HCT116 (cell line): ENCODE measurements around the gene ZNF862. TPM values are rescaled to one million over a fixed set of nuclear protein-coding genes. Genes with fewer than 3 reads are reported as not detected.

Source experiments
- ATAC-seq: fragments of 200-7000 bp; cut with Tn5 transposase; 2 replicates; pipeline ENCODE4 v1.9.1; 2020; ENCODE audit warnings: mild to moderate bottlenecking, moderate library complexity
- BruUV-seq: library from RNA; stranded (reverse); fragments of 400-500 nt; replicated peaks from 2 replicates; lab custom pipeline; 2021; lab: Mats Ljungman, UMichigan
- CTCF ChIA-PET: fragments of 300-600 bp; sonication (Branson Sonifier 250); formaldehyde crosslinking; loops from one replicate; lab custom pipeline; 2021; ENCODE audit warnings: antibody characterized with exemption; lab: Charles Lee
- POLR2A ChIA-PET: fragments of 300-600, 350-600 bp; sonication (Branson Sonifier 250); formaldehyde crosslinking; loops from one replicate; lab custom pipeline; 2021; ENCODE audit warnings: antibody characterized with exemption; lab: Charles Lee
- RAD21 ChIA-PET, 2 experiments: fragments of 300-600 bp; sonication (Branson Sonifier 250); formaldehyde crosslinking; loops; one replicate each; lab custom pipeline; 2023; ENCODE audit warnings: low total read pairs in 2 of 2; ENCODE audit not compliant: uncharacterized antibody in 2 of 2, unreplicated experiment in 2 of 2, low non-redundant PET in 1 of 2; lab: Charles Lee
- DNase-seq: peaks from one replicate; pipeline ENCODE4 v3.0.0-alpha.2; 2010; ENCODE audit warnings: low read depth, low spot score
- H2AFZ ChIP-seq: fragments of 200-600 bp; shearing (Covaris generic), sonication (generic); 2 replicates; pipeline ENCODE4 v1.6.1; 2017; ENCODE audit warnings: low read depth, mixed run types, mixed read lengths, antibody characterized with exemption, low read length; ENCODE audit not compliant: poor library complexity, severe bottlenecking
- H3K27ac ChIP-seq: 2 replicates; pipeline ENCODE4 v1.5.1; 2012; ENCODE audit warnings: low read depth, low read length
- H3K27me3 ChIP-seq: fragments of 200-600 bp; sonication (generic); 2 replicates; pipeline ENCODE4 v1.6.1; 2016; ENCODE audit warnings: mixed run types, low read length, mixed read lengths; ENCODE audit not compliant: insufficient read depth
- H3K36me3 ChIP-seq, 2 experiments: fragments of 200-500 bp in 1 of 2; fragments of 200-600 bp in 1 of 2; sonication (Bioruptor generic) in 1 of 2; sonication (generic) in 1 of 2; 2 replicates each; pipeline versions ENCODE4 v1.5.1 to v1.6.1; 2014 to 2016; ENCODE audit warnings: low read length in 2 of 2, inconsistent platforms in 1 of 2, mixed read lengths in 1 of 2, mixed run types in 1 of 2; ENCODE audit not compliant: insufficient read depth in 2 of 2, control insufficient read depth in 1 of 2
- H3K4me1 ChIP-seq, 2 experiments: fragments of 200-600 bp in 1 of 2; sonication (generic) in 1 of 2; 2 replicates each; pipeline versions ENCODE4 v1.5.1 to v1.6.1; 2012 to 2017; ENCODE audit warnings: low read length in 2 of 2, inconsistent platforms in 1 of 2, mild to moderate bottlenecking in 1 of 2, mixed read lengths in 1 of 2, mixed run types in 1 of 2, moderate library complexity in 1 of 2; ENCODE audit not compliant: insufficient read depth in 2 of 2, control insufficient read depth in 1 of 2
- H3K4me2 ChIP-seq: fragments of 200-600 bp; sonication (generic); 2 replicates; pipeline ENCODE4 v1.6.1; 2017; ENCODE audit warnings: mixed run types, low read length, mixed read lengths
- H3K4me3 ChIP-seq, 2 experiments: fragments of 200-600 bp in 1 of 2; sonication (generic) in 1 of 2; replicated peaks in 1 of 2; 2 replicates each; pipeline ENCODE4 v1.5.1; 2011 to 2016; ENCODE audit warnings: low read length in 2 of 2, control low read depth in 1 of 2, low read depth in 1 of 2, mild to moderate bottlenecking in 1 of 2, mixed read lengths in 1 of 2, mixed run types in 1 of 2
- H3K79me2 ChIP-seq: fragments of 200-600 bp; sonication (generic); 2 replicates; pipeline ENCODE4 v1.6.1; 2017; ENCODE audit warnings: mild to moderate bottlenecking, mixed run types, low read length, moderate library complexity, mixed read lengths; ENCODE audit not compliant: insufficient read depth
- H3K9ac ChIP-seq: fragments of 200-600 bp; sonication (generic); 2 replicates; pipeline ENCODE4 v1.6.1; 2016; ENCODE audit warnings: low read length, mixed read lengths
- H3K9me2 ChIP-seq: fragments of 200-600 bp; sonication (generic), shearing (Covaris generic); 2 replicates; pipeline ENCODE4 v1.6.1; 2017; ENCODE audit warnings: mixed run types, mild to moderate bottlenecking, moderate library complexity; ENCODE audit not compliant: insufficient read depth
- H3K9me3 ChIP-seq, 2 experiments: fragments of 200-500 bp in 1 of 2; fragments of 200-600 bp in 1 of 2; sonication (Bioruptor generic) in 1 of 2; sonication (generic) in 1 of 2; 2 replicates each; pipeline ENCODE4 v1.6.1; 2014 to 2017; ENCODE audit warnings: low read length in 2 of 2, mixed read lengths in 2 of 2, inconsistent platforms in 1 of 2, low read depth in 1 of 2, mild to moderate bottlenecking in 1 of 2, mixed run types in 1 of 2, moderate library complexity in 1 of 2; ENCODE audit not compliant: control insufficient read depth in 1 of 2, insufficient read depth in 1 of 2
- H4K20me1 ChIP-seq: fragments of 200-600 bp; sonication (generic), shearing (Covaris generic); 2 replicates; pipeline ENCODE4 v1.6.1; 2017; ENCODE audit warnings: mixed run types, mild to moderate bottlenecking, moderate library complexity; ENCODE audit not compliant: insufficient read depth
- ATF3 ChIP-seq: IDR thresholded peaks from 2 replicates; pipeline ENCODE4 v1.6.1; 2012
- CEBPB ChIP-seq: IDR thresholded peaks from 2 replicates; pipeline ENCODE4 v1.6.1; 2012; ENCODE audit warnings: low read depth
- CTCF ChIP-seq, 3 experiments: fragments of 200-600 bp in 1 of 3; sonication (generic) in 1 of 3; IDR thresholded peaks in 2 of 3; conservative IDR thresholded peaks in 1 of 3; 2 replicates each; pipeline ENCODE4 v1.5.1; 2012 to 2017; ENCODE audit warnings: low read depth in 2 of 3, low read length in 2 of 3, antibody characterized with exemption in 1 of 3, borderline replicate concordance in 1 of 3, control low read depth in 1 of 3, mild to moderate bottlenecking in 1 of 3, mixed read lengths in 1 of 3, mixed run types in 1 of 3, moderate library complexity in 1 of 3; ENCODE audit not compliant: insufficient read depth in 1 of 3
- EGR1 ChIP-seq: IDR thresholded peaks from 2 replicates; pipeline ENCODE4 v1.6.1; 2012; ENCODE audit warnings: low read depth
- FOSL1 ChIP-seq: IDR thresholded peaks from 2 replicates; pipeline ENCODE4 v1.6.1; 2012; ENCODE audit warnings: low read depth
- JUND ChIP-seq: IDR thresholded peaks from 2 replicates; pipeline ENCODE4 v1.6.1; 2012
- RAD21 ChIP-seq: IDR thresholded peaks from 2 replicates; pipeline ENCODE4 v1.6.1; 2012; ENCODE audit warnings: low read depth, mild to moderate bottlenecking
- REST ChIP-seq: IDR thresholded peaks from 2 replicates; pipeline ENCODE4 v1.6.1; 2012; ENCODE audit warnings: low read depth
- TCF7L2 ChIP-seq: IDR thresholded peaks from 2 replicates; pipeline ENCODE4 v1.7.0; 2011; ENCODE audit warnings: borderline replicate concordance, inconsistent platforms; ENCODE audit not compliant: insufficient read depth, insufficient read length; ENCODE audit errors: extremely low read depth
- ZFX ChIP-seq: fragments of 450-650 bp; IDR thresholded peaks from 2 replicates; pipeline ENCODE4 v1.6.1; 2017
- intact Hi-C: fragments of 100-400 bp; cut with micrococcal nuclease; formaldehyde crosslinking; loops from 2 replicates; pipeline ENCODE4 v1.10.0; 2022
- total RNA-seq: library from RNA; stranded (reverse); gene quantifications from one replicate; pipeline ENCODE4 v1.2.1, GENCODE V29; 2021; ENCODE audit not compliant: unreplicated experiment

ZNF862 gene
- total RNA-seq, 1 experiment from 2014 or later = 8.5 TPM

- Histone ChIP-seq H4K20me1 (no peaks in the 10 kb centered on the region), H3K9me3 (no peaks in the 10 kb centered on the region), H3K4me3 (no peak overlapping the region), H3K4me1 (no peaks in the 10 kb centered on the region), H3K27ac (no peak overlapping the region), H3K36me3 (no peaks in the 10 kb centered on the region), H3K79me2 (no peaks in the 10 kb centered on the region), H3K9ac (no peak overlapping the region), H2AFZ (no peak overlapping the region), H3K27me3 (no peaks in the 10 kb centered on the region), H3K4me2 (no peak overlapping the region), H3K9me2 (no peaks in the 10 kb centered on the region)
- ATAC-seq = no peak
- DNase-seq = no peak
- intact Hi-C loops = loop anchor here (1.0 to 5.0 kb wide), 2 partner anchors 241 to 470 kb away; no protein-coding TSS in a partner anchor
- no peak for TF ChIP-seq EGR1
- TF ChIP-seq RAD21 = no peak
- TF ChIP-seq ZFX = no peak
- no peak for TF ChIP-seq CEBPB
- no peak for TF ChIP-seq TCF7L2
- TF ChIP-seq JUND = no peak
- TF ChIP-seq ATF3 = no peak
- no peak for TF ChIP-seq CTCF (IDR thresholded peaks at IDR 0.05 in 2 of 3, conservative IDR thresholded peaks at IDR 0.05 in 1 of 3; ENCODE audit: borderline replicate concordance in 1 of 3, insufficient read depth in 1 of 3, low read depth in 2 of 3, low read length in 2 of 3)
- TF ChIP-seq REST = no peak
- no peak for TF ChIP-seq FOSL1
- ChIA-PET CTCF (interaction anchor here (1.1 to 3.3 kb wide), 8 partner anchors 10 to 144 kb away, joined by 3 to 12 read pairs (median 4); partner anchors contain the start of gene ZNF862), POLR2A (no interaction called here), RAD21 (interaction anchor here in 1 of 2 experiments (0.9 kb wide), 1 partner anchor 144 kb away, joined by 3 read pairs; no protein-coding TSS in a partner anchor)
- BruUV-seq = no TSS peak
These were observed 31.4 kb upstream of the ZNF862 start for GRCh38 chr7:149806726-149807125.
